Thyroid gland (tissue), 4 donors: ENCODE data around the gene TBC1D4.

ENCODE experiments used
- CTCF ChIP-seq, 6 experiments: fragments of 200-600 bp in 3 of 6; fragments of 450-650 bp in 3 of 6; sonication (generic) in 3 of 6; IDR thresholded peaks; one replicate each; pipeline ENCODE4 v1.5.1; 2016 to 2019; ENCODE audit warnings: antibody characterized with exemption in 6 of 6, mild to moderate bottlenecking in 2 of 6, inconsistent platforms in 1 of 6, moderate library complexity in 1 of 6
- POLR2A ChIP-seq, 2 donors: fragments of 450-650 bp; IDR thresholded peaks; one replicate each; pipeline ENCODE4 v1.6.1; 2017; ENCODE audit warnings: antibody characterized with exemption in 2 of 2, mild to moderate bottlenecking in 2 of 2, moderate library complexity in 1 of 2

- TF ChIP-seq CTCF (IDR thresholded peaks at IDR 0.05) (no peak), POLR2A (IDR thresholded peaks at IDR 0.05) (no peak)
Measured at GRCh38 chr13:75318138-75318833, 163.7 kb downstream of the TBC1D4 start.
